Measurements from ENCODE around the gene ADGRG6.
"Not testable (repeated sequence)": the region's sequence is repeated elsewhere in the genome, so short reads cannot be mapped to it uniquely, and the experiment has no call there.

The ADGRG6 gene

GRCh38 chr6:142443102-142443501, 141.3 kb downstream of the ADGRG6 start:
- DNase-seq, result no peak

- no peak for DNase-seq
Observed at GRCh38 chr6:142443532-142443931, 141.7 kb downstream of the ADGRG6 start.

- no peak for DNase-seq
Observed at GRCh38 chr6:142444376-142444775, 142.6 kb downstream of the ADGRG6 start.

- DNase-seq, result no peak
Observed at GRCh38 chr6:142444881-142445301, 143.1 kb downstream of the ADGRG6 start.

GRCh38 chr6:142446168-142446567, 144.4 kb downstream of the ADGRG6 start:
- DNase-seq, result no peak

GRCh38 chr6:142446576-142446975, 144.8 kb downstream of the ADGRG6 start:
- DNase-seq, result no peak

- DNase-seq, result no peak
Observed at GRCh38 chr6:142448091-142448729, 146.4 kb downstream of the ADGRG6 start.

- DNase-seq, result not testable (repeated sequence)
Observed at GRCh38 chr6:142450856-142451255, 149.0 kb downstream of the ADGRG6 start.

- DNase-seq, result no peak
Observed at GRCh38 chr6:142452993-142453392, 151.2 kb downstream of the ADGRG6 start.

GRCh38 chr6:142454196-142454595, 152.4 kb downstream of the ADGRG6 start:
- DNase-seq, result not testable (repeated sequence)

- not testable (repeated sequence) for DNase-seq
Observed at GRCh38 chr6:142454848-142455247, 153.0 kb downstream of the ADGRG6 start.

- no peak for DNase-seq
Observed at GRCh38 chr6:142455957-142456589, 154.3 kb downstream of the ADGRG6 start.

- DNase-seq, result no peak
Observed at GRCh38 chr6:142457638-142458406, 156.0 kb downstream of the ADGRG6 start.

GRCh38 chr6:142458836-142459235, 157.0 kb downstream of the ADGRG6 start:
- DNase-seq, result no peak

- DNase-seq, result no peak
Observed at GRCh38 chr6:142459271-142459670, 157.5 kb downstream of the ADGRG6 start.

GRCh38 chr6:142462260-142462659, 160.5 kb downstream of the ADGRG6 start:
- no peak for DNase-seq

- no peak for DNase-seq
Observed at GRCh38 chr6:142463988-142464387, 162.2 kb downstream of the ADGRG6 start.

GRCh38 chr6:142469220-142469619, 167.4 kb downstream of the ADGRG6 start:
- no peak for DNase-seq

GRCh38 chr6:142470421-142470820, 168.6 kb downstream of the ADGRG6 start:
- DNase-seq, result no peak

- peak in 14 of 51 donors; percentile 0 to 29 (median 2) for DNase-seq
Observed at GRCh38 chr6:142474531-142475289, 172.9 kb downstream of the ADGRG6 start.

- DNase-seq, result no peak
Observed at GRCh38 chr6:142476452-142476851, 174.6 kb downstream of the ADGRG6 start.

GRCh38 chr6:142478117-142478516, 176.3 kb downstream of the ADGRG6 start:
- no peak for DNase-seq

All from hypothalamus (tissue), 51 donors.